D721Med (cell line): ENCODE data around the gene EED.
"Not testable (repeated sequence)": the region's sequence is repeated elsewhere in the genome, so short reads cannot be mapped to it uniquely, and the experiment has no call there.

Source experiments
- DNase-seq: peaks from one replicate; pipeline ENCODE4 v3.0.0; 2011; ENCODE audit warnings: low spot score; ENCODE audit not compliant: insufficient read length
- FAIRE-seq: peaks from 2 replicates; lab custom pipeline; 2011; peaks lifted over from hg19 to GRCh38; lab: Jason Lieb, UNC
- TF ChIP-seq, protein P1 (sequence below): IDR thresholded peaks from 2 replicates; pipeline ENCODE4 v1.5.1; 2012; ENCODE audit warnings: mild to moderate bottlenecking, control low read depth; ENCODE audit not compliant: insufficient read depth; ENCODE audit errors: missing control alignments

EED gene

DNA sequence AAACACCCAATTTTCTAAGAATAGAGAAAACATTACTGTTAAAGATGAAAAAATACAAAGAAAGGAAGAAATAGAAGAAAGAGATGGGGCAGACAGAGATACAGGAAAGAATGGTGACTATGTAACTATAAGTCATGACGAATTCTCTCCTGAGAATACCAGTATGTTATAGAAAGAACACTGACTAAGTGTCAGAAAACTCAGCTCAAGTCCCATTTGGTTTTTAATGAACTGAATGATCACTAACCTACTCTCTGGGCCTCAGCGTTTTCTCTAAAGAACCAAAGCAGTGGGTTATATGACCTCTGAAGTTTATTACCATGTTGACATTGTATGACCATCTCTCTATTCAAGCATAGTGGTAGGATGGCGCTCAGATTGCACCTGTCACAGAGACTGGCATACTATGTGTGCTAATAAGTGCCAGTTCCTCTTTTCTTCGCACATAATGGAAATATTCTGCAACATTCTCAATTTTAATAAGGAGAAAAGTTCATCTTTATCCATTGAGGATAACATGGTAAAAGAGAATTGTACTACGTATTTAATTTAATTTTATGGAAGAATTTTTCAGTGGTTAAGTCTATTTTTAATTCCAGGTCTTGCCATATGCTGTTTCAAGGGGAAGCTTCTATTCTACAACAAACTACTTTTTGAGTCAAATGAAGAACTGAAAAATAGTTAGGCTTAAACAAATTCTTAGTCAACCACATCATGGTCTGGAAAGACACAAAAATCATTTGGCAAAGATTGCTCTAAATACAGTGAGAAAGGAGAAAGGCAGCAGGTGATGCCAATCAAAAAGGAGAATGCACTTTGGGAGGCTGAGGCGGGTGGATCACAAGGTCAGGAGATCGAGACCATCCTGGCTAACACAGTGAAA lies 25.0 kb upstream of the EED start:
- TF ChIP-seq, protein P1, sequence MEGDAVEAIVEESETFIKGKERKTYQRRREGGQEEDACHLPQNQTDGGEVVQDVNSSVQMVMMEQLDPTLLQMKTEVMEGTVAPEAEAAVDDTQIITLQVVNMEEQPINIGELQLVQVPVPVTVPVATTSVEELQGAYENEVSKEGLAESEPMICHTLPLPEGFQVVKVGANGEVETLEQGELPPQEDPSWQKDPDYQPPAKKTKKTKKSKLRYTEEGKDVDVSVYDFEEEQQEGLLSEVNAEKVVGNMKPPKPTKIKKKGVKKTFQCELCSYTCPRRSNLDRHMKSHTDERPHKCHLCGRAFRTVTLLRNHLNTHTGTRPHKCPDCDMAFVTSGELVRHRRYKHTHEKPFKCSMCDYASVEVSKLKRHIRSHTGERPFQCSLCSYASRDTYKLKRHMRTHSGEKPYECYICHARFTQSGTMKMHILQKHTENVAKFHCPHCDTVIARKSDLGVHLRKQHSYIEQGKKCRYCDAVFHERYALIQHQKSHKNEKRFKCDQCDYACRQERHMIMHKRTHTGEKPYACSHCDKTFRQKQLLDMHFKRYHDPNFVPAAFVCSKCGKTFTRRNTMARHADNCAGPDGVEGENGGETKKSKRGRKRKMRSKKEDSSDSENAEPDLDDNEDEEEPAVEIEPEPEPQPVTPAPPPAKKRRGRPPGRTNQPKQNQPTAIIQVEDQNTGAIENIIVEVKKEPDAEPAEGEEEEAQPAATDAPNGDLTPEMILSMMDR: no peak
- no peak for FAIRE-seq
- no peak for DNase-seq

DNA sequence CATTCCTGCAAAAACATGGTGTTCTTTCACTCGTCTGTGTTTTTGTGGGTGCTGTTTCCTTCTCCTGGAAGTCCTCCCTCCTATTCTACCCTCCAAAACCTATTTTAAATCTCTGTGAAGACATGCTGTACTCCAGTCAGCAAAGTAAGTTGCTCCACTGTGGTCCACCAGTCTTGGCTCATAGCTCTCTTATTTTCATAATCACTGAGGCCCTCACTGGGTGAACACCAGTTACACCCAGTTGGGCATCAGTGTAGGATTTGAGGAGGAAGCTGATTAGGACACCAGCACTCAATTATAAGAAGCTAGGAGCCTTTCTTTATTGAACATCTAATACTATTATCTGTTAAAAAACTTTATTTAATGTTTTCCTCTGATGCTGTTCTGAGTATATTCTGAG lies 23.9 kb upstream of the EED start:
- TF ChIP-seq, protein P1: no peak
- DNase-seq (no peak), FAIRE-seq (no peak)

GRCh38 chr11:86222081-86222480 lies 22.5 kb upstream of the EED start:
- FAIRE-seq (no peak), DNase-seq (no peak)
- TF ChIP-seq, protein P1: no peak

DNA sequence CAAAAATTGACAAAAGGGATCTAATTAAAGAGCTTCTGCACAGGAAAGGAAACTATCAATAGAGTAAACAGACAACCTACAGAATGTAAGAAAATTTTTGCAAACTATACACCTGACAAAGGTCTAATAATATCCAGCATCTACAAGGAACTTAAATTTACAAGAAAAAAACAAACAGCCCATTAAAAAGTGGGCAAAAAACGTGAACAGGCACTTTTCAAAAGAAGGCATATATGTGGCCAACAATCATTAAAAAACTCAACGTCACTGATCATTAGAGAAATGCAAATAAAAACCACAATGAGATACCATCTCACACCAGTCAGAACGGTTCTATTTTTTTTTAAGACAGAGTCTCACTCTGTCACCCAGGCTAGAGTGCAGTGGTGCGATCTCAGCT lies 20.0 kb upstream of the EED start:
- FAIRE-seq, DNase-seq: not testable (repeated sequence)

GRCh38 chr11:86225344-86225743 lies 19.2 kb upstream of the EED start:
- not testable (repeated sequence) for DNase-seq, FAIRE-seq

GRCh38 chr11:86228269-86229038 lies 16.1 kb upstream of the EED start:
- no peak for DNase-seq
- TF ChIP-seq, protein P1: no peak
- FAIRE-seq: no peak

GRCh38 chr11:86229039-86229330 lies 15.6 kb upstream of the EED start:
- not testable (repeated sequence) for DNase-seq, FAIRE-seq

GRCh38 chr11:86230179-86230804 lies 14.3 kb upstream of the EED start:
- DNase-seq (no peak), FAIRE-seq (no peak)
- TF ChIP-seq, protein P1: no peak
